Stomach (tissue), 8 donors: ENCODE measurements around the gene ATP6V0C. TPM values are rescaled to one million over a fixed set of nuclear protein-coding genes. Genes with fewer than 3 reads are reported as not detected.

Experiments
- polyA plus RNA-seq, 3 donors: library from polyadenylated mRNA; stranded (reverse); fragments of 200-250 nt; gene quantifications; one replicate each; pipeline ENCODE4 v1.2.3, GENCODE V29; 2013
- small RNA-seq, 4 donors: library from RNA; depleted of rRNA; stranded (forward); fragments of <200 nt; gene quantifications; one replicate each; pipeline ENCODE3, GENCODE V24; 2016
- total RNA-seq, 5 donors: library from RNA; depleted of rRNA; stranded (reverse); fragments of >200 nt; gene quantifications; one replicate each; pipeline versions ENCODE4 v1.1.0 to v1.2.3, GENCODE V29; 2014 to 2016
- donor health status: healthy with polysubstance abuse.
- donor health status: Bipolar disorder and iron deficiency.
- donor health status: healthy.

The ATP6V0C gene
- total and polyA plus RNA-seq, 8 donors = 8.1 to 169 (median 75.3) TPM

Small RNA genes lying within 50 kb of the gene (small RNA-seq; reads per million reads assigned to genes)
- gene AC093525.1 = 0 reads per million in 4 donors
- 0 to 0.15 (median 0) reads per million in 4 donors for gene MIR3178
- gene MIR6768 = 0 reads per million in 4 donors

Other genes starting within 250 kb of the ATP6V0C start
- 100 to 1,000 TPM in 4 of 5 donors, 10 to 100 TPM in 1; 72.7 to 162 (median 116) TPM for gene RNPS1, start 245.8 kb upstream of the ATP6V0C start, total RNA-seq
- gene RNPS1, start 245.8 kb upstream of the ATP6V0C start, polyA plus RNA-seq = 100 to 1,000 TPM in 1 of 3 donors, 10 to 100 TPM in 2; 80.9 to 127 (median 99.2) TPM
- 10 to 100 TPM in 1 of 5 donors, 1 to 10 TPM in 4; 3.8 to 39.3 (median 4.9) TPM for gene ABCA3, start 173.2 kb upstream of the ATP6V0C start, total RNA-seq
- 1 to 10 TPM in 2 of 3 donors, under 1 TPM in 1; 0.61 to 2.7 (median 2.4) TPM for gene ABCA3, start 173.2 kb upstream of the ATP6V0C start, polyA plus RNA-seq
- gene CCNF, start 84.5 kb upstream of the ATP6V0C start, total RNA-seq = 1 to 10 TPM; 1.3 to 7.8 (median 5.2) TPM
- 1 to 10 TPM in 2 of 3 donors, under 1 TPM in 1; 0.46 to 3.6 (median 1.9) TPM for gene CCNF, start 84.5 kb upstream of the ATP6V0C start, polyA plus RNA-seq
- 1 to 10 TPM in 3 of 5 donors, not detected in 2; 1.3 to 3.8 (median 3.6) TPM for gene TEDC2, start 53.8 kb upstream of the ATP6V0C start, total RNA-seq
- gene TEDC2, start 53.8 kb upstream of the ATP6V0C start, polyA plus RNA-seq = 1 to 10 TPM in 2 of 3 donors, not detected in 1; 1.5 to 2.7 TPM
- gene NTN3, start 42.7 kb upstream of the ATP6V0C start, total RNA-seq = 1 to 10 TPM in 1 of 5 donors, not detected in 4; 1.8 TPM
- not detected for gene NTN3, start 42.7 kb upstream of the ATP6V0C start, polyA plus RNA-seq
- gene TBC1D24, start 38.8 kb upstream of the ATP6V0C start, total RNA-seq = 10 to 100 TPM in 4 of 5 donors, 1 to 10 TPM in 1; 5.0 to 35.6 (median 18.7) TPM
- 1 to 10 TPM; 3.2 to 4.2 (median 3.4) TPM for gene TBC1D24, start 38.8 kb upstream of the ATP6V0C start, polyA plus RNA-seq
- 10 to 100 TPM; 13.4 to 76.8 (median 28.7) TPM for gene AMDHD2, start 6.4 kb downstream of the ATP6V0C start, total RNA-seq
- 10 to 100 TPM; 17.2 to 24.7 (median 21.1) TPM for gene AMDHD2, start 6.4 kb downstream of the ATP6V0C start, polyA plus RNA-seq
- gene CEMP1, start 17.5 kb downstream of the ATP6V0C start, total RNA-seq = under 1 TPM in 1 of 5 donors, not detected in 4; 0.58 TPM
- under 1 TPM in 2 of 3 donors, not detected in 1; 0.43 to 0.61 TPM for gene CEMP1, start 17.5 kb downstream of the ATP6V0C start, polyA plus RNA-seq
- gene PDPK1, start 24.1 kb downstream of the ATP6V0C start, total RNA-seq = 10 to 100 TPM; 18.7 to 86.9 (median 33.4) TPM
- 10 to 100 TPM in 1 of 3 donors, 1 to 10 TPM in 2; 7.0 to 18.3 (median 9.2) TPM for gene PDPK1, start 24.1 kb downstream of the ATP6V0C start, polyA plus RNA-seq
- 10 to 100 TPM in 4 of 5 donors, under 1 TPM in 1; 0.89 to 45.6 (median 27.2) TPM for gene KCTD5, start 168.6 kb downstream of the ATP6V0C start, total RNA-seq
- gene KCTD5, start 168.6 kb downstream of the ATP6V0C start, polyA plus RNA-seq = 10 to 100 TPM; 14.4 to 28.6 (median 14.7) TPM
- under 1 TPM in 1 of 5 donors, not detected in 4; 0.55 TPM for gene PRSS27, start 206.3 kb downstream of the ATP6V0C start, total RNA-seq
- 10 to 100 TPM in 1 of 3 donors, under 1 TPM in 2; 0.50 to 74.4 (median 0.76) TPM for gene PRSS27, start 206.3 kb downstream of the ATP6V0C start, polyA plus RNA-seq
- gene SRRM2, start 238.7 kb downstream of the ATP6V0C start, total RNA-seq = 1,000 to 10,000 TPM in 2 of 5 donors, 100 to 1,000 TPM in 3; 142 to 2,165 (median 929) TPM
- gene SRRM2, start 238.7 kb downstream of the ATP6V0C start, polyA plus RNA-seq = 100 to 1,000 TPM; 151 to 384 (median 321) TPM